ENCODE results near the gene NRROS. TPM values are rescaled to one million over a fixed set of nuclear protein-coding genes. Genes with fewer than 3 reads are reported as not detected.

The NRROS gene
- total and polyA plus RNA-seq, 12 donors: 1.1 to 9.9 (median 7.0) TPM

- 67 to 77% (median 73%) methylated on average over 9 to 13 of the region's 13 CpGs for WGBS, 4 donors
- DNase-seq: no peak
- intact Hi-C loops (cut with DNase I): loop anchor here in 1 of 2 donors (10.0 kb wide), 1 partner anchor 80 kb away; no protein-coding TSS in a partner anchor
- Histone ChIP-seq H3K4me3 (no peak overlapping the region), H3K27me3 (no peaks in the 10 kb centered on the region), H3K36me3 (replicated peaks in 1 of 2) (no peaks in the 10 kb centered on the region), H3K4me1 (replicated peaks in 1 of 2) (no peaks in the 10 kb centered on the region), H3K9me3 (replicated peaks in 1 of 3) (peaks cover 0 to 4% (median 0%) of the 10 kb centered on the region in 3 donors), H3K27ac (no peak overlapping the region)
- TF ChIP-seq CTCF (IDR thresholded peaks at IDR 0.05) (no peak), POLR2A (IDR thresholded peaks at IDR 0.05) (no peak)
Observed at GRCh38 chr3:196604548-196604947, 34.9 kb upstream of the NRROS start.

- Histone ChIP-seq H3K4me3 (no peak overlapping the region), H3K36me3 (replicated peaks in 1 of 2) (no peaks in the 10 kb centered on the region), H3K27ac (no peak overlapping the region), H3K27me3 (no peaks in the 10 kb centered on the region), H3K4me1 (replicated peaks in 1 of 2) (no peaks in the 10 kb centered on the region), H3K9me3 (replicated peaks in 1 of 3) (peaks cover 0 to 4% (median 0%) of the 10 kb centered on the region in 3 donors)
- 93 to 96% (median 95%) methylated on average over 2 of the region's 2 CpGs for WGBS, 4 donors
- DNase-seq: no peak
- TF ChIP-seq CTCF (IDR thresholded peaks at IDR 0.05) (no peak), POLR2A (IDR thresholded peaks at IDR 0.05) (no peak)
- intact Hi-C loops (cut with DNase I): loop anchor here (5.0 to 10.0 kb wide), 2 partner anchors 76 to 79 kb away; no protein-coding TSS in a partner anchor
Observed at GRCh38 chr3:196608693-196609092, 30.8 kb upstream of the NRROS start.

- peaks cover 0 to 4% (median 0%) of the 10 kb centered on the region in 3 donors for H3K9me3 ChIP-seq (replicated peaks in 1 of 3)
- H3K4me3 ChIP-seq: no peak overlapping the region
- WGBS, 4 donors: 18 to 23% (median 22%) methylated on average over 5 of the region's 5 CpGs
- no peaks in the 10 kb centered on the region for H3K4me1 ChIP-seq (replicated peaks in 1 of 2)
- TF ChIP-seq CTCF (IDR thresholded peaks at IDR 0.05) (peak; percentile 49 to 80 (median 74)), POLR2A (IDR thresholded peaks at IDR 0.05) (no peak)
- peak; percentile 81 to 89 (median 87) for DNase-seq
- no peaks in the 10 kb centered on the region for H3K36me3 ChIP-seq (replicated peaks in 1 of 2)
- H3K27ac ChIP-seq: no peak overlapping the region
- H3K27me3 ChIP-seq: no peaks in the 10 kb centered on the region
- intact Hi-C loops (cut with DNase I): loop anchor here (5.0 to 10.0 kb wide), 2 partner anchors 75 to 78 kb away; no protein-coding TSS in a partner anchor
Observed at GRCh38 chr3:196609343-196609775, 30.1 kb upstream of the NRROS start.

- Histone ChIP-seq H3K9me3 (replicated peaks in 1 of 3) (peaks cover 0 to 4% (median 0%) of the 10 kb centered on the region in 3 donors), H3K4me1 (replicated peaks in 1 of 2) (no peaks in the 10 kb centered on the region), H3K4me3 (no peak overlapping the region), H3K27ac (no peak overlapping the region), H3K27me3 (no peaks in the 10 kb centered on the region), H3K36me3 (replicated peaks in 1 of 2) (no peaks in the 10 kb centered on the region)
- DNase-seq: peak in 1 of 7 donors; percentile 13
- 82 to 84% (median 83%) methylated on average over 6 of the region's 6 CpGs for WGBS, 4 donors
- TF ChIP-seq CTCF (IDR thresholded peaks at IDR 0.05) (no peak), POLR2A (IDR thresholded peaks at IDR 0.05) (no peak)
- intact Hi-C loops (cut with DNase I): loop anchor here (5.0 to 10.0 kb wide), 2 partner anchors 75 to 77 kb away; no protein-coding TSS in a partner anchor
Observed at GRCh38 chr3:196609805-196610515, 29.5 kb upstream of the NRROS start.

Data from adrenal gland (tissue), 12 donors.